Stimulated activated CD4-positive, alpha-beta T cell treated with anti-CD3 and anti-CD28 coated beads, Interleukin-4, amount 100 ng/mL, for 1 hour (primary cell): ENCODE results near the gene RASSF4.

Experiments used
- DNase-seq: peaks from one replicate; pipeline ENCODE4 v3.0.0-alpha.2; 2020

RASSF4 gene

DNA sequence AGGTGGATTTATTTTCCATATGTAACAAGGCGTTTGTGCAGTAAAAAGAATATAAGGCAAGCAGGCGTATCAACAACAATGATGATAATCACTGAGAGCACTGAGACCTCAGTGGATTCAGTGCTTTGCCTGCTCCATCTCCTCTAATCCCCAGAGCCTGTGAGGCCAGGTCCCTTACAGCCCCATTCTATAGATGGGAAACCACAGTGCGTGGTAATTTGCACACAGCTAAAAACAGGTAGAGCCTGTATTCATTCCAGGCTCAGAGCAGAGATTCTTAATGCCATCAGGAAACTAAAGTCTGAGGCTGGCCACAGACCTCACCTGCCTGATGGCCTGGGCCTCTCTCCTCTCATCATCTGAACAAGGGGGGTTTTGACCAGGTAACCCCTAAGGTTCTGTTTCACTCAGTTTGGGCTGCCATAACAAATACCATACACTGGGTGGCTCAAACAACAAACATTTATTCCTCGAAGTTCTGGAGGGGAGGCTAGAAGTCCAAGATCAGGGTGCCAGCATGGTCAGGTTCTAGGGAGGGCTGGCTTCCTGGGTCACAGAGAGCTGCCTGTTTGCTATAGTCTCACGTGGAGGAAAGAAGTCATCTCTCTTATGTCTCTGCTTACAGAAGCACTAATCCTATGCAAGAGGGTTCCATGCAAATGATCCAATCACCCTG lies 10.3 kb upstream of the RASSF4 start:
- no peak for DNase-seq

DNA sequence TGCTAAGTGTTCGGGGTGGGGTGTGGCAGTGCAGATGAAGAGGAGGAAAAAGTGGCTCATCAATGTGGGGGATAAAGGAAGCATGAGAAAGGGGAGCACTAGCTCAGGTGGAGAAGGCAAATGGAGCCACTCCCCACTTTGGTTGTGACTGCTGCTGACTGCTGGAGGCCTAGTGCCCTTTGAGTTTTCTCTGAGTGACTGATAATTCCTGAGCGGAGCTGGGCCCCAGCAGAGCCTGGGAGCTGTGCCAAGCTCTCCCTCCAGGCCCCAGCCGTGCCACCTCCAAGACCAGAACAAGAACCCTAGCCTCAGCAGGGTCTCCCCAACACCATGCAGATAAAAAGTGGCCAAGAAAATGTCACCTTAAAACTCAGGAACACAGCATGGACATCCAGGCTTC lies 9.7 kb upstream of the RASSF4 start:
- DNase-seq: no peak

DNA sequence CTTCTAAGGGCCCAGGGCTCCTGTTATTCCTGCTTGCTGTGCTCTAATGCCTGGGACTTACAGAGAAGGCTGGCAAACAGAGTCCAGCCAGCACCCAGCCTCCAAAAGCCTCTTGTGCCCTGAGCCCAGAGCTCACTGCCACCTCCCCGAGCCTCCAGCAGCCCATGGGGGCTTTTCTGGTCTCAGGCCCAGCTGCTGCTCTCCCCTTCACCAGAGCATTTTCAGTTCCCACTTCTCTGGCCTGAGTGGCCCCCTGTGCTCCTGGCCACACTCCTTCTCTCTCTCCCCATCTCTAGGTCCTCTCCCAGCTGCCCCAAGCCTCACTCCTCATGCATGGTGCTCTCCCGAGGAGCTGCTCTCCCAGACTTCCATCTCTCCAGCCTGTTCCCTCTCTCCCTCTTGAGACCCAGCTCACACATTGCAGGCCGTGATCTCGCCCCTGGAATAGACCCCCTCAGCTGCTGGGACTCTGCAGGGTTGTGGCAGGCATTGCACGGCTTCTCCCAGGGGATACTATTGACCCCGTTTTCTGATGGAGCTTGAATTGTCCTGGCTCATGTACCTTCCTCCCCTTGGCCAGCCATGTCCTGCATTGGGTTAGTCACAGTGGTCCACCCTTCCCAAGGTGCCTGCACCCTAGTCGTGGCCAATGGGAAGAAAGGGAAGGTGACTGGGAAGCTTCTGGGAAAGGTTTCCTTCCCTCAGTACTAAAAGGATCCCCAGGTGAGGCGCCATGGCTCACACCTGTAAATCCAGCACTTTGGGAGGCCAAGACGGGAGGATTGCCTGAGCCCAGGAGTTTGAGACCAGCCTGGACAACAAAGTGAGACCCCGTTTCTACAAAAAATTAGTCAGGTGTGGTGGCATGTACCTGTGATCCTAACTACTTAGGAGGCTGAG lies 9.0 kb upstream of the RASSF4 start:
- DNase-seq: no peak

GRCh38 chr10:44951576-44952226 lies 7.9 kb upstream of the RASSF4 start:
- DNase-seq: no peak

GRCh38 chr10:44952779-44953231 lies 6.8 kb upstream of the RASSF4 start:
- DNase-seq: no peak

DNA sequence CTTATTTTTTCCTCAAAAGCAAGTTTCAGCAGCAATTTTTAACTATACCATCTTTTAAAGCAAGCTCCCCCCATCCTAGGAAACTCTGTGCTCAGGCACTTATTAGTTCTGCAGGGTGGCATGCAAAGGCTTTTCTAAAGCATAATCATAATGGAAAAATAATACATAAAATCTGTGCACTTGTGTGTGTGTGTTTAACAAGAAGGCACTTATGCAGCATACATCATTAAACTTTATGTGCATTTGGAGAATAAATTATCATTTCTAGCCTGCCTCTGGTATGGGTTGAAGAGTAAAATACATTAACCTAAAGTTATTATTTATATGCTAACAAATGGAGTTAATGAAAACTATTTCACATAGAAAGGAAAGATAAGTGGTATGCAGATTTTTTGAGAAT lies 5.6 kb upstream of the RASSF4 start:
- no peak for DNase-seq

- no peak for DNase-seq
Measured at GRCh38 chr10:44954962-44955361, 4.6 kb upstream of the RASSF4 start.

DNA sequence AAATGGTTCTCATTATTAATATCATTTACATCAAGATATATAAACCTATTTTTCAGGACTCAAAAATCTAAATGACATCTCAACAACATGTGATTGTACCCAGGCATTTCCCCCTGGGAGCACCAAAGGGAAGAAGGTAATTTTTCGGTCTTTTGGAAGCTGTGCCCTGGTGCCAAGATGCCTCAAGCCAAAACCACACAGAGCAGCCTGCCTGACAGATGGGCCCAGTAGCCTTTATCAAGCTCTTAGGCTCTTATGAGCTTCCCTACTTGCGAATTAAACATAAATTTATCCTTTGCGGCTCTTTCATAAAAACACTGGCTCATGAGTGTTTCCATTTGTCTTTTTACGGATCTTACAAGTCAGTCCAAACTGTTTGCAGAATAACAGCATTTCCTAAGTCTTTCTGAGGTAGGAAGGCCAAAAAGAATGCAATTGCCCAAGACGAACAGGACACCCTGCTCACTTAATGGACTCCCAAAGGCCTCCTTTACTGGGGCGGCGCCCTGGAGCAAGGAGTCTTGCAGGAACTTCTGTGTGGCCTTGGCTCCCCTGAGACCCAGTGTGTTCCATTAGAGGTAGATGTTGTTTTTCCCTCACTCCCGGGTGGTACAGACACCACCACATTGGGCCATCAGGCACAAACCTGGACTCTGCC lies 4.1 kb upstream of the RASSF4 start:
- DNase-seq: no peak

GRCh38 chr10:44956226-44956625 lies 3.4 kb upstream of the RASSF4 start:
- no peak for DNase-seq

GRCh38 chr10:44956717-44957706 lies 2.6 kb upstream of the RASSF4 start:
- no peak for DNase-seq

- DNase-seq: no peak
Measured at GRCh38 chr10:44958196-44958897, 1.3 kb upstream of the RASSF4 start.

DNA sequence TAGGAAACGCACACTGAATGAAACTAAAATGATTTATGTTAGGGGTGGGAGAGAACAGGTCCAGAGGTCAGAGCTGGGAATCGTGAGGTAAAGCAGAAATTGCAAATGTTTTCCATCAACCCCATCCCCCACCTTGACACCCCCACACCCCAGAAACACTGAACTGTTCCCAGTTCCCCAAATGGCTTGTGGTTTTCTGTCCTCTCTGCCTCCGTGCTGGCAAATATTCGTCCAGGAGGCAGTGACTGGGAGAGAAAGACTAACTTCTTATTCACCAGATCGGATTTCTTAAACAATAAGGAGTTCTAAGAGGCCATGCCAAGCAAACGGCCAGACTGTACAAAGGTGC lies 730 bp upstream of the RASSF4 start:
- no peak for DNase-seq

DNA sequence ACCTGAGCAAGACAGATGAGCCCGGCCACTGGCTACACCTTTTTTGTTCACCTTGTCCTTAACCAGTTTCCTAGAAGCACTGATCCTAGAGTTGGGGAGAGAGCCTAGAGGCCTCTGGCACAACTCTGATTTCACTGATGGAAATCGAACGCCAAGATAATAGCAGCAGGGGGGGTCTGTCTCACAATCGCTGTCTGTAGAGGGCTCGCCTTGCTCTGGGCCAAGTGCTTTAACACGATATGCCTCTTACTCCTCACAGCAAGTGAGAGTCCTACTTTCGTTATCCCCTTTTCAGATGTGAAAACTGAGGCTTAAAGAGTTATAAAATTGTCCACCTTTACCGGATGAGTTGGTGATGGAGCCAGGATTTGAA lies 472 bp downstream of the RASSF4 start:
- no peak for DNase-seq

GRCh38 chr10:44960482-44961229 lies 1.1 kb downstream of the RASSF4 start:
- DNase-seq: no peak

DNA sequence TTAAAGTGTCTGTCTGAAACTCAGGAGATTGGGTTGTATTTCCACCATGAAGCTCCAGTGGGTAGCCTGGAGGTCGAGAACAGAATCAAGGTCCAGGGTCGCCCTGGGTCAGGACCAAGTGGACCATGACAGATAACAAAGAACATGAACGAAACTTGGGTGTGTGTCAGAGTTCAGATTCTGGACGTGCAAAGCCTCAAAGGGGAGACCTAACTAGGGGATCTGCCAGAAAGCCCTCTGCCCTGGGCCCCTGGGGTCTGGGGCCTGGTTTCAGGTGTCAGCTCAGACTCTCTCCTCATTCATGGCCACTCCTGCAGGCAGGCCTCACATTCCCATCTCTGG lies 1.6 kb downstream of the RASSF4 start:
- DNase-seq: no peak

GRCh38 chr10:44961931-44962750 lies 2.5 kb downstream of the RASSF4 start:
- DNase-seq: no peak

GRCh38 chr10:44962870-44963738 lies 3.5 kb downstream of the RASSF4 start:
- DNase-seq: no peak

- no peak for DNase-seq
Measured at GRCh38 chr10:44963772-44964633, 4.4 kb downstream of the RASSF4 start.
